ENCODE data around the gene B3GAT1. TPM values are rescaled to one million over a fixed set of nuclear protein-coding genes. Genes with fewer than 3 reads are reported as not detected.

The B3GAT1 gene
- total RNA-seq, 3 donors from 2014 or later: 0.16 to 2.9 (median 2.8) TPM

DNA sequence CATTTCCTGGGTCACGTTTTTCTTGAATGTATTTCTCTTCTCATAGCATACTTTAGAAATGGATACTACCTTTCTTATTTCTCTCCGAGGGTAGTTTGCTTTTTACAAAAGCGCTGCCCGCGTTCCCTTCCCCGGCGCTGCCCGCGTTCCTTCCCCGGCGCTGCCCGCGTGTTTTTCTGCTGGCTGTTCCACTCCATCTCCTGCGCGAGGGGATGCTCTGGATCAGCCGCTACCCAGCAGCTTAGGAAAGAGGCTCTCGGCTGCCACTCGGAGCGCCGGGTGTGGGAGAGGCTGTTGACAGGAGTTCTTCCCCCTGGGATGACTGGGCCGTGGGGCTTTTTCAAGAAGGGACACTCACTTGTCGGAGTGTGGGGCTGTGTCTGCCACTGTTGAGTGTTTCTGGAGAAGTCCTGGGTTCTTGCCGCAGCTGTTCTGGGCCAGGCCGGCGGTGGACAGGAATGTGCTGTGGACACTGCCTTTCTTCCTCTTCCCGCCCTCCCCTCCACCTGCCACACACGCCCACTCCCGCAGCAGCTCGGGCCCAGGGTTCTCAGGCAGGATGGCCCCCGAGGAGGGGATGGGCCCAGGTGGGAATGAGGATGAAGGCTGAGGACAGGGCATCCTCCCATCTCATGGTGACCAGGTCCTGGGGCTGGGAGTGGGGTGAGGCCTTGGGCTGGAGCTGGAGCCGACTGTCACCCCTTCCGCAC is 49.7 kb downstream of the B3GAT1 start:
- H3K9me3 ChIP-seq: no peaks in the 10 kb centered on the region

DNA sequence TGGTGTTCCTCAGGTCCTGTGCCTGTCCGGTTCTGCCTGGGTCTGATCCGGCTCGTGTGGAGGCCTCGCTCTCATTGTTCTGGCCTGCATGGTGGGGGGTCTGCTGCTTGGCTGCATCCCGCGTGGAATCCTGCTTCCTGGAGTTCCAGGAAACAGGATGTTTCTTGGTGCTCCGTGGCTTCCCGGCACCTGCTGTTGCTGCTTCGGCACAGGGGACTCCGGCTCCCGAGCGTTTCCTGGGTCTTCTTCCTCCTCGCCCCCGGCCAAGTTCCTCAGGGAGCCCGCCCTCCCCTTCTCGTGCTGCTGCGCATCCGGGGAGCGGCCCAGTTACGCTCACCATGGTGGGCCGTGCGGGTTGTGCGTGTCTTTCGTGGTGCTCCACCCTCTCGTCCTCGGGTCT is 50.4 kb downstream of the B3GAT1 start:
- Histone ChIP-seq H3K36me3 (no peaks in the 10 kb centered on the region), H3K4me3 (no peak overlapping the region), H3K27ac (no peak overlapping the region), H3K27me3 (no peaks in the 10 kb centered on the region), H3K9me3 (no peaks in the 10 kb centered on the region), H3K4me1 (no peaks in the 10 kb centered on the region)
- intact Hi-C loops (cut with DNase I; ENCODE audit: low total_unique reads): no loop called here
- TF ChIP-seq, protein P1, sequence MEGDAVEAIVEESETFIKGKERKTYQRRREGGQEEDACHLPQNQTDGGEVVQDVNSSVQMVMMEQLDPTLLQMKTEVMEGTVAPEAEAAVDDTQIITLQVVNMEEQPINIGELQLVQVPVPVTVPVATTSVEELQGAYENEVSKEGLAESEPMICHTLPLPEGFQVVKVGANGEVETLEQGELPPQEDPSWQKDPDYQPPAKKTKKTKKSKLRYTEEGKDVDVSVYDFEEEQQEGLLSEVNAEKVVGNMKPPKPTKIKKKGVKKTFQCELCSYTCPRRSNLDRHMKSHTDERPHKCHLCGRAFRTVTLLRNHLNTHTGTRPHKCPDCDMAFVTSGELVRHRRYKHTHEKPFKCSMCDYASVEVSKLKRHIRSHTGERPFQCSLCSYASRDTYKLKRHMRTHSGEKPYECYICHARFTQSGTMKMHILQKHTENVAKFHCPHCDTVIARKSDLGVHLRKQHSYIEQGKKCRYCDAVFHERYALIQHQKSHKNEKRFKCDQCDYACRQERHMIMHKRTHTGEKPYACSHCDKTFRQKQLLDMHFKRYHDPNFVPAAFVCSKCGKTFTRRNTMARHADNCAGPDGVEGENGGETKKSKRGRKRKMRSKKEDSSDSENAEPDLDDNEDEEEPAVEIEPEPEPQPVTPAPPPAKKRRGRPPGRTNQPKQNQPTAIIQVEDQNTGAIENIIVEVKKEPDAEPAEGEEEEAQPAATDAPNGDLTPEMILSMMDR (IDR thresholded peaks at IDR 0.05): no peak
- TF ChIP-seq POLR2A (IDR thresholded peaks at IDR 0.05) (no peak), POLR2AphosphoS5 (IDR thresholded peaks at IDR 0.05) (no peak)
- peak in 1 of 2 donors; percentile 45 for DNase-seq (ENCODE audit: low spot score in 2 of 2)

More for the DNA sequence above, 49.7 kb downstream of the B3GAT1 start:
- no peak overlapping the region for H3K4me3 ChIP-seq
- no peaks in the 10 kb centered on the region for H3K4me1 ChIP-seq
- intact Hi-C loops (cut with DNase I; ENCODE audit: low total_unique reads): no loop called here
- H3K27me3 ChIP-seq: no peaks in the 10 kb centered on the region
- TF ChIP-seq, protein P1 (IDR thresholded peaks at IDR 0.05): no peak
- TF ChIP-seq POLR2A (IDR thresholded peaks at IDR 0.05) (no peak), POLR2AphosphoS5 (IDR thresholded peaks at IDR 0.05) (no peak)
- H3K27ac ChIP-seq: no peak overlapping the region
- DNase-seq (ENCODE audit: low spot score in 2 of 2): peak in 1 of 2 donors; percentile 45
- H3K36me3 ChIP-seq: no peaks in the 10 kb centered on the region

DNA sequence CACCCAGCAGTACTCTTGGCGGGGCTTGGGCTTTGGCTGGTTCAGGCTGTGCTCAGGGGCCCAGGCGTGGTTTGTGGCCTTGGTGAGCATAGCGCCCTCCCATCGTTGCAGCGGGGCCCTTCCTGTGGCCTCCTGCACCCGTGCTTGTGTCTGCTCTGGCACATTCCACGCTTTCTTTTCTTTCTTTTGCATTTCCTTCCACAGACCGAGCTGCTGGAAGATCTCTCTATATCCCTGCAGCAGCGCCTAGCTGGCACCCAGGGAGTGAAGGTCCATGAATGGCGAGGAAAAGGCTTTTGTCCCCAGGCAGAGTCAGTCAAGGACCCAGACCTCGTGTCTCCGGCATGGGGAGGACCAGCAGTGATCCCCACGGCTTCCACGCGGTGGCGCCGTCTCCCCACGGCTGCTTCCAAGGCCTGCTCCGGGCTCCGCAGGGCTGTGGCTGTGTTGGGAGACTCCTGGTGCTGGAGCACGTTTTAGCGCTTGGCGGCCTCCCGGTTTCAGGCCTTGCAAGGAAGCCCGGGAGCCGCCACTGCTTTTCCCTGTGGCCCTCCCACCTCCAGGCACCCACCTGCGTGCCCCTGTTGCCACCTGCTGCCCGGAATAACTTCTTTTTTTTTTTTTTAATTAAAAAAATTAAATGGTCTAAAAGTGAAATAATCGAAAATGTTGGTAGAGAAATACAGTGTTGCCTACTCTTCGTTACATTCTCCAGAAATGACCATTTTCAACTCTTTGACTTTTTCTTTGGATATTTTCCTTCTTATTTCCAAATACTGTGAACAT is 51.8 kb downstream of the B3GAT1 start:
- Histone ChIP-seq H3K36me3 (no peaks in the 10 kb centered on the region), H3K4me3 (no peak overlapping the region), H3K4me1 (no peaks in the 10 kb centered on the region), H3K27me3 (no peaks in the 10 kb centered on the region), H3K27ac (no peak overlapping the region), H3K9me3 (no peaks in the 10 kb centered on the region)
- DNase-seq (ENCODE audit: low spot score in 2 of 2): peak; percentile 57 to 79
- intact Hi-C loops (cut with DNase I; ENCODE audit: low total_unique reads): no loop called here
- TF ChIP-seq, protein P1 (IDR thresholded peaks at IDR 0.05): peak in 2 of 3 donors; percentile 71 to 86
- no peak for TF ChIP-seq POLR2AphosphoS5 (IDR thresholded peaks at IDR 0.05)

DNA sequence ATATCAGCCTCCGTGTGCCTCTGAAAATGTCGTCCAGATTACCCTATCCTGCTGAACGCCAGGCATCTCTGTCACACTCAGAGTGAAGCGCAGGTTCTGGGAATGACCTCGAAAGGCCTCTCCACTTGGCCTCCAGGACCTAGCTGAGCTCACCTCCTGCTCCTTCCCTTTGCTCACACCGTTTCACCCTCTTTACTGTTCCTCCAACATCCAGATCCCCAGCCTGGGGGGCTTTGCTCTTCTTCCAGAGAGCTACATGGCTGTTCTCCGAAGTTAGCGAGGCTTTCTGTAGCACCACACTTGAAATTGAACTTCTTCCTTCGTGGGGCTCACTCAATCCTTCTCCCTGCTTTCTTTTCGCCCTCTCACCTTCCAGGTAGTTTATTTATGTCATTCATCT is 52.4 kb downstream of the B3GAT1 start:
- TF ChIP-seq POLR2A (IDR thresholded peaks at IDR 0.05): no peak
- TF ChIP-seq, protein P1 (IDR thresholded peaks at IDR 0.05): no peak
- no peak for TF ChIP-seq POLR2AphosphoS5 (IDR thresholded peaks at IDR 0.05)
- DNase-seq (ENCODE audit: low spot score in 2 of 2): peak in 1 of 2 donors; percentile 24
- Histone ChIP-seq H3K4me1 (no peaks in the 10 kb centered on the region), H3K27ac (no peak overlapping the region), H3K4me3 (no peak overlapping the region), H3K9me3 (no peaks in the 10 kb centered on the region), H3K27me3 (no peaks in the 10 kb centered on the region), H3K36me3 (no peaks in the 10 kb centered on the region)
- intact Hi-C loops (cut with DNase I; ENCODE audit: low total_unique reads): no loop called here

All from breast epithelium (tissue), 4 donors.